GM19438 (cell line): ENCODE measurements around the gene IL20RA.

ENCODE experiments used
- ATAC-seq: cut with Tn5 transposase; IDR thresholded peaks from one replicate; pipeline ENCODE4 v1.9.1; 2021; ENCODE audit warnings: low read depth; ENCODE audit not compliant: unreplicated experiment

IL20RA gene

DNA sequence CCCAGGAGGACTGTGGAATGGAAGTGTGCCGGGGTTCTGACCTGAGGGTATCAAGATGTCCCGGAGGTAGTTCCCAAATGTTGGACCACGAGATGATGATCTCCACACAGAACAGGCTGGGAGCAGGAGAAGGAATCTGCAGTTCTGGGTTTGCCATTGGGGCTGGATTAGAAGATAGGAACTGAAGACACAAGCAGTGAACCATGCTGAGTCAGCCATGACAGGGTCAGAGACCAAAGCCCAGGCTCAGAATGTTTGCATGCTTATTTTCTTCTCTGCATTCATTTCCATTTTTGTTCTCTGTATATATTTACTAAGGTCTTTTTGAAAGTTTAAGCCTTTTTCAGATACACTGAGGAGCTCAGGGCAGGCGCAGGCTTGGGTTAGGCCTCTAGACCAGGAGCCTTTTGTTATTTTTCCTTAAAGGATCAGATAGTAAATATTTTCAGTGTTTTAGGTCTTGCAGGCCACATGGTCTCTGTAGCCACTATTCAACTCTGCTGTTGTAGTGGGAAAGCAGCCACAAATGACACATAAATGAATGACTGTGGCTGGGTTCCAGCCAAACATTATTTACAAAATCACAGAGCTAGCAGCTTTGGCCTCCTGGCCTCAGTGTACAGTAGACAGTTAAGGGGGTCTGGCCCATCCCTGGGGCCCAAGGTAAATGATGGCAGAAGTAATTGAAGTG lies 94.2 kb downstream of the IL20RA start:
- no peak for ATAC-seq
